GM21737 (cell line): Measurements from ENCODE around the gene SPATA2L.
A peak's percentile ranks its signal among the peaks of the same experiment; 100 is the strongest.
"Not testable (repeated sequence)": the region's sequence is repeated elsewhere in the genome, so short reads cannot be mapped to it uniquely, and the experiment has no call there.

Experiments used
- ATAC-seq: cut with Tn5 transposase; IDR thresholded peaks from one replicate; pipeline ENCODE4 v1.9.1; 2021; ENCODE audit warnings: mild to moderate bottlenecking, moderate library complexity; ENCODE audit not compliant: unreplicated experiment

SPATA2L gene

GRCh38 chr16:89691986-89692569 lies 9.4 kb downstream of the SPATA2L start:
- no peak for ATAC-seq

GRCh38 chr16:89691231-89691985 lies 10.1 kb downstream of the SPATA2L start:
- ATAC-seq: no peak

- ATAC-seq: no peak
Observed at GRCh38 chr16:89690392-89690901, 11.1 kb downstream of the SPATA2L start.

GRCh38 chr16:89689621-89690020 lies 11.9 kb downstream of the SPATA2L start:
- not testable (repeated sequence) for ATAC-seq

GRCh38 chr16:89689142-89689541 lies 12.4 kb downstream of the SPATA2L start:
- no peak for ATAC-seq

- ATAC-seq: no peak
Observed at GRCh38 chr16:89688395-89688794, 13.1 kb downstream of the SPATA2L start.

GRCh38 chr16:89687092-89687940 lies 14.2 kb downstream of the SPATA2L start:
- ATAC-seq: peak; percentile 45

- peak; percentile 72 for ATAC-seq
Observed at GRCh38 chr16:89686520-89687091, 14.9 kb downstream of the SPATA2L start, which contains the start of gene CDK10. CDK10 (plus strand) TSS chr16:89686689; CDS start chr16:89686711, 22 bp downstream.

- ATAC-seq: no peak
Observed at GRCh38 chr16:89685916-89686315, 15.6 kb downstream of the SPATA2L start.

- no peak for ATAC-seq
Observed at GRCh38 chr16:89678258-89678657, 23.2 kb downstream of the SPATA2L start.

- ATAC-seq: no peak
Observed at GRCh38 chr16:89672177-89672941, 29.1 kb downstream of the SPATA2L start.

- not testable (repeated sequence) for ATAC-seq
Observed at GRCh38 chr16:89671565-89671964, 29.9 kb downstream of the SPATA2L start.

- ATAC-seq: no peak
Observed at GRCh38 chr16:89670496-89671431, 30.7 kb downstream of the SPATA2L start.

- ATAC-seq: no peak
Observed at GRCh38 chr16:89669755-89670154, 31.8 kb downstream of the SPATA2L start.

GRCh38 chr16:89668790-89669158 lies 32.7 kb downstream of the SPATA2L start:
- no peak for ATAC-seq

GRCh38 chr16:89667633-89668032 lies 33.9 kb downstream of the SPATA2L start:
- ATAC-seq: no peak

GRCh38 chr16:89667000-89667399 lies 34.5 kb downstream of the SPATA2L start:
- not testable (repeated sequence) for ATAC-seq

- not testable (repeated sequence) for ATAC-seq
Observed at GRCh38 chr16:89664238-89664637, 37.3 kb downstream of the SPATA2L start.

GRCh38 chr16:89661215-89661614 lies 40.3 kb downstream of the SPATA2L start:
- ATAC-seq: no peak
